LNCAP (cell line): ENCODE results near the gene MEX3D.

Source experiments
- TF ChIP-seq, protein P1 (sequence below): fragments of 450-650 bp; IDR thresholded peaks from 2 replicates; pipeline ENCODE4 v1.5.1; 2017; ENCODE audit warnings: mild to moderate bottlenecking

MEX3D gene

GRCh38 chr19:1568320-1569019, at the start of gene MEX3D:
Gene MEX3D, minus strand, starts transcription at chr19:1568325. Its CDS starts 267 bp downstream, at chr19:1568058.
- TF ChIP-seq, protein P1, sequence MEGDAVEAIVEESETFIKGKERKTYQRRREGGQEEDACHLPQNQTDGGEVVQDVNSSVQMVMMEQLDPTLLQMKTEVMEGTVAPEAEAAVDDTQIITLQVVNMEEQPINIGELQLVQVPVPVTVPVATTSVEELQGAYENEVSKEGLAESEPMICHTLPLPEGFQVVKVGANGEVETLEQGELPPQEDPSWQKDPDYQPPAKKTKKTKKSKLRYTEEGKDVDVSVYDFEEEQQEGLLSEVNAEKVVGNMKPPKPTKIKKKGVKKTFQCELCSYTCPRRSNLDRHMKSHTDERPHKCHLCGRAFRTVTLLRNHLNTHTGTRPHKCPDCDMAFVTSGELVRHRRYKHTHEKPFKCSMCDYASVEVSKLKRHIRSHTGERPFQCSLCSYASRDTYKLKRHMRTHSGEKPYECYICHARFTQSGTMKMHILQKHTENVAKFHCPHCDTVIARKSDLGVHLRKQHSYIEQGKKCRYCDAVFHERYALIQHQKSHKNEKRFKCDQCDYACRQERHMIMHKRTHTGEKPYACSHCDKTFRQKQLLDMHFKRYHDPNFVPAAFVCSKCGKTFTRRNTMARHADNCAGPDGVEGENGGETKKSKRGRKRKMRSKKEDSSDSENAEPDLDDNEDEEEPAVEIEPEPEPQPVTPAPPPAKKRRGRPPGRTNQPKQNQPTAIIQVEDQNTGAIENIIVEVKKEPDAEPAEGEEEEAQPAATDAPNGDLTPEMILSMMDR = no peak

DNA sequence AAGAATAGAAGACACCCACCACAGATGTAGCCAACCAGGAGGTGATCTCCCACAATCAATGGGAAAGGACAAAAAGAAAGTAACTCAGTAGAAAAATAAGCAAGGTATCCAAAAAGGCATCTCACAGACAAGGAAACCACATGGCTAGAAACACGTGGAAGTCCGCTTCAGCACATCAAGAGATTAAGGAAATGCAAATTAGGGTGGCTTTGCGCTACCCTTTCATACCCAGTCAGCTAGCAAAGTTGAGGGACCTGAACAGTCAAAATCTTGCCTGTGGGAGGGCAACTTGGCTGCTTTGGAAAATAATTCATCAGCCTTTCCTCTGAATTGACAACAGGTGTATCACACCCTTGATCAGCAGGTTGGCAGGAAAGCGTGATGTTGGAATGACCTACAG, 48.8 kb upstream of the MEX3D start:
- TF ChIP-seq, protein P1 = no peak

- TF ChIP-seq, protein P1 = no peak
Measured at GRCh38 chr19:1616396-1616795, 48.3 kb upstream of the MEX3D start.

DNA sequence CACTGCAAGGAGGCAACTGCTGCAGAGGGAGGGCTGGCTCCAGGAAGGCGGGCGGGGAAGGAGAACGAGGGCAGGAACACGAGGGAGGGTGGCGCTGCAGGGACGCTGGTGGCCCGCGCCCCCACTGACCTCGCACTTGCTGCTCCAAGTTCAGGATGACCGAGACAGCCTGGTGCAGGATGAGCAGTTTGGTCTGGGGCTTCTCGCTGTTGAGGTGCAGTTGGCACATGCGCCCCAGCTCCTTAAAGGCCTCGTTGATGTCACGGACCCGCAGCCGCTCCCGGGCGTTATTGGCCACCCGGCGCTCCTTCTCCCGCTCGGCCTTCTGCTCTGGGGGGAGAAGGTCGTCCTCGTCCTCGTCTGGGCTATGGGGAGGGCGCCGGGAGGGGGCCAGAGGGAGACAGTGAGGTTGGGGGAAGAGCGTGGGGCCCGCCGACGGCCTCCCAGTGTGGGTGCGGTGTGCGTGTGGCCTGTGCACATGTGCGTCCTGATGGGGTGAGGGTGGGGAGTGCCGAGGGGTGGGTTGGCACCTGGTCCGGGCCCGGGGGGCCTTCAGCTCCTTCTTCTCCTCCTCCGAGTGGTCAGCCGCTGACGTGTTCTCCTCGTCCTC, 47.1 kb upstream of the MEX3D start:
- TF ChIP-seq, protein P1 = no peak

- TF ChIP-seq, protein P1 = no peak
Measured at GRCh38 chr19:1613808-1614570, 45.9 kb upstream of the MEX3D start.

GRCh38 chr19:1613146-1613545, 45.0 kb upstream of the MEX3D start:
- TF ChIP-seq, protein P1 = no peak

GRCh38 chr19:1612114-1613086, 44.3 kb upstream of the MEX3D start:
- TF ChIP-seq, protein P1 = no peak
